Loucy (cell line): ENCODE measurements around the gene KANSL2.

Experiments used
- CTCF ChIP-seq: fragments of 200-600 bp; sonication (generic); conservative IDR thresholded peaks from 2 replicates; pipeline ENCODE4 v1.5.1; 2014; ENCODE audit warnings: mild to moderate bottlenecking, antibody characterized with exemption, low read length
- EZH2phosphoT487 ChIP-seq: fragments of 200-600 bp; IDR thresholded peaks from 2 replicates; pipeline ENCODE4 v1.6.1; 2018; ENCODE audit warnings: antibody characterized with exemption, mild to moderate bottlenecking, moderate library complexity, borderline replicate concordance

- TF ChIP-seq CTCF = no peak
- TF ChIP-seq EZH2phosphoT487 = no peak
Observed at GRCh38 chr12:48688836-48689235, 6.8 kb upstream of the KANSL2 start.
